Right lobe of liver (tissue), 6 donors: ENCODE data around the gene MACC1. TPM values are rescaled to one million over a fixed set of nuclear protein-coding genes. Genes with fewer than 3 reads are reported as not detected.

ENCODE experiments used
- ATAC-seq, 4 donors: fragments of 200-7000 bp; cut with Tn5 transposase; one replicate each; pipeline ENCODE4 v1.9.1; 2020; ENCODE audit warnings: mild to moderate bottlenecking in 4 of 4, moderate library complexity in 4 of 4
- DNase-seq, 3 donors: peaks; one replicate each; pipeline ENCODE4 v3.0.0-alpha.2; 2020
- H3K27ac ChIP-seq, 3 donors: fragments of 200-600 bp; one replicate each; pipeline ENCODE4 v1.8.0; 2022
- H3K27me3 ChIP-seq, 2 donors: fragments of 200-600 bp; one replicate each; pipeline ENCODE4 v1.8.0; 2022
- H3K36me3 ChIP-seq, 4 donors: fragments of 200-600 bp; sonication (generic) in 1 of 4; one replicate each; pipeline versions ENCODE4 v1.5.1 to v1.8.0; 2017 to 2022; ENCODE audit warnings: control low read depth in 1 of 4
- H3K4me1 ChIP-seq, 4 donors: fragments of 200-600 bp; sonication (generic) in 1 of 4; one replicate each; pipeline versions ENCODE4 v1.5.1 to v1.8.0; 2017 to 2022; ENCODE audit warnings: control low read depth in 1 of 4
- H3K4me3 ChIP-seq, 3 donors: fragments of 200-600 bp; one replicate each; pipeline ENCODE4 v1.8.0; 2022
- H3K9me3 ChIP-seq, 4 donors: fragments of 200-600 bp; sonication (generic) in 1 of 4; one replicate each; pipeline versions ENCODE4 v1.5.1 to v1.8.0; 2017 to 2022; ENCODE audit warnings: control low read depth in 1 of 4
- POLR2A ChIP-seq: fragments of 450-650 bp; IDR thresholded peaks from one replicate; pipeline ENCODE4 v1.6.1; 2017; ENCODE audit warnings: antibody characterized with exemption, mild to moderate bottlenecking
- WGBS: methylation state at CpG from one replicate; pipeline ENCODE4 v1.1.6; 2018; ENCODE audit warnings: low coverage, low lambda C conversion rate; ENCODE audit not compliant: insufficient coverage; ENCODE audit errors: missing lambda C conversion rate; 5-methylcytosine and 5-hydroxymethylcytosine counted together
- intact Hi-C, 2 donors: fragments of 100-400 bp; cut with DNase I; formaldehyde crosslinking; loops; one replicate each; pipeline versions ENCODE4 v1.11.2 to v1.14.1; 2022
- total RNA-seq, 6 experiments: library from RNA; depleted of rRNA in 2 of 6; stranded (reverse); fragments of >200 nt in 2 of 6; fragmentation: NEBNext Ultra II Directional in 3 of 6; extraction: Animal tissue kit (Norgen Biotek cat#: 25700) in 3 of 6; gene quantifications; one replicate each; pipeline versions ENCODE4 v1.1.0 to v1.2.4, GENCODE V29; 2016 to 2023
- TF ChIP-seq, protein P1 (sequence below), 4 donors: fragments of 200-600 bp in 3 of 4; fragments of 450-650 bp in 1 of 4; IDR thresholded peaks; one replicate each; pipeline versions ENCODE4 v1.5.1 to v1.8.0; 2016 to 2022; ENCODE audit warnings: antibody characterized with exemption in 4 of 4, mild to moderate bottlenecking in 2 of 4
- donor health status: DM: no; HTN: yes; CAD: no.
- donor health status: DM: no; HTN: no; CAD: no.
- donor health status: DM: no; HTN: no; CAD: no.
- donor health status: DM: no; HTN: yes; CAD: no.
- donor health status: DM: no; HTN: yes; CAD: no.

The MACC1 gene
- total RNA-seq, 6 experiments from 2014 or later = 0.13 to 0.93 (median 0.32) TPM

DNA sequence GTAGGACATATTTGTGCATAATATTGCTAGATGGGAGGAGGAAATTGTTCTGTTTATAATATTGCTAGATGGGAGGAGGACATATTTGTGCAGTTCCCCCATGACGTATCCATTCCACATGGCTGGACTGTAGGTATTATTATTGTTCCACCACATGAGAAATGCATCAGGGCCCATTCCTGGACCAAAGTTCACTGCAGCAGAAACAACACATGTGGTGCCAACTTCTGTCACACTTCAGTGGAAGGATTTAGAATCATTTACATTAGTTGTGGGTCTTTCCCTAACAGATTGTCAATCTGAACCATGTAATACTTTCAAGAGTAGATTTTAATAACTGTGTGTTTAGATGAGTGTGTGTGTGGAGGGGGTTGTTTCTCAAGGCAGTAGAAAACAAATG lies 32.7 kb upstream of the MACC1 start:
- Histone ChIP-seq H3K27ac (no peak overlapping the region), H3K4me3 (no peak overlapping the region), H3K9me3 (no peaks in the 10 kb centered on the region), H3K36me3 (no peaks in the 10 kb centered on the region), H3K4me1 (no peaks in the 10 kb centered on the region), H3K27me3 (no peaks in the 10 kb centered on the region)
- WGBS = 40% methylated on average over 1 of the region's 1 CpG
- no peak for TF ChIP-seq POLR2A
- TF ChIP-seq, protein P1, sequence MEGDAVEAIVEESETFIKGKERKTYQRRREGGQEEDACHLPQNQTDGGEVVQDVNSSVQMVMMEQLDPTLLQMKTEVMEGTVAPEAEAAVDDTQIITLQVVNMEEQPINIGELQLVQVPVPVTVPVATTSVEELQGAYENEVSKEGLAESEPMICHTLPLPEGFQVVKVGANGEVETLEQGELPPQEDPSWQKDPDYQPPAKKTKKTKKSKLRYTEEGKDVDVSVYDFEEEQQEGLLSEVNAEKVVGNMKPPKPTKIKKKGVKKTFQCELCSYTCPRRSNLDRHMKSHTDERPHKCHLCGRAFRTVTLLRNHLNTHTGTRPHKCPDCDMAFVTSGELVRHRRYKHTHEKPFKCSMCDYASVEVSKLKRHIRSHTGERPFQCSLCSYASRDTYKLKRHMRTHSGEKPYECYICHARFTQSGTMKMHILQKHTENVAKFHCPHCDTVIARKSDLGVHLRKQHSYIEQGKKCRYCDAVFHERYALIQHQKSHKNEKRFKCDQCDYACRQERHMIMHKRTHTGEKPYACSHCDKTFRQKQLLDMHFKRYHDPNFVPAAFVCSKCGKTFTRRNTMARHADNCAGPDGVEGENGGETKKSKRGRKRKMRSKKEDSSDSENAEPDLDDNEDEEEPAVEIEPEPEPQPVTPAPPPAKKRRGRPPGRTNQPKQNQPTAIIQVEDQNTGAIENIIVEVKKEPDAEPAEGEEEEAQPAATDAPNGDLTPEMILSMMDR (IDR thresholded peaks at IDR 0.05) = no peak
- DNase-seq (no peak), ATAC-seq (no peak)
- intact Hi-C loops = no loop called here

DNA sequence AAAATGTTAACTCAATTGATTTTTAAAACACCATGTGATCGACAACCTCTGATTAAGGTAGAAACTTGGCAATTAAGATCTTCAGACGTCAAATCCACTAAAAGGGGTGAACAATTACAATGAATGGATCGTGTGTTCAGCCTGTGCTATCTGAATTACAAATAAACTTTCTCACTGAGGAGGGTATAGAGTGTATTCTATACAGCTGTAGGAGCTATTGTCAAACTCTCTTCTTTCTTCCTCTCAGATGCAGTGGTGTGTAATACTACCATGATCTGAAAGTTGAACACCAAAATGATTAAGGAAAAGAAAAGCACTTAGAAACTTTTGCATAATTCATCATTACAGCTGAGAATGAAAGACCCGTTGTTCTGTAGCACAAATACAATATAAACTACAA lies 32.2 kb upstream of the MACC1 start:
- TF ChIP-seq, protein P1 (IDR thresholded peaks at IDR 0.05) = no peak
- no peak for TF ChIP-seq POLR2A
- WGBS = 50% methylated on average over 4 of the region's 4 CpGs
- no peaks in the 10 kb centered on the region for H3K36me3 ChIP-seq
- no peak for DNase-seq
- intact Hi-C loops = no loop called here
- ATAC-seq = no peak
- H3K27ac ChIP-seq = no peak overlapping the region
- no peak overlapping the region for H3K4me3 ChIP-seq
- no peaks in the 10 kb centered on the region for H3K4me1 ChIP-seq
- no peaks in the 10 kb centered on the region for H3K9me3 ChIP-seq
- no peaks in the 10 kb centered on the region for H3K27me3 ChIP-seq

DNA sequence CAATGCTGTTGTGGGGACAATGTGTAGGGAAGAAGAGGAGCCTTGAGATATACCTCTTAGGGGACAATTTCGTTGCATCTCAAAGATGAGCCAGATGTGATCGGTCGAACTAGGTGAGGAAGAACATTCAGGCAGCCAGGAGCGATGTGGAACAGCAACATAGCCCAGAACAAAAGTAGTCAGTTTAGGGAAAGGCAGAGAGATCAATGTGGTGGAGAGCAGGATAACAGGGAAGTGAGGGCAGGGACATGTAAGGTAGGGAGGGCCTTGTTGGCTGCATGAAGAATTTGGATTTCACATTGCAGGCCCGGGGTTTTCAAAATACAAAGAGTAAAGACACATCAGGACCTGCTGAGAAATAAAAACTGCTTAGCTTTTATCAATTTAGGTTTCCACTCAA lies 29.1 kb upstream of the MACC1 start:
- Histone ChIP-seq H3K4me1 (no peaks in the 10 kb centered on the region), H3K36me3 (no peaks in the 10 kb centered on the region), H3K27ac (no peak overlapping the region), H3K9me3 (no peaks in the 10 kb centered on the region), H3K4me3 (no peak overlapping the region), H3K27me3 (no peaks in the 10 kb centered on the region)
- DNase-seq = no peak
- intact Hi-C loops = no loop called here
- no peak for ATAC-seq
- WGBS = 61% methylated on average over 5 of the region's 5 CpGs
- TF ChIP-seq, protein P1 (IDR thresholded peaks at IDR 0.05) = no peak
- TF ChIP-seq POLR2A = no peak

DNA sequence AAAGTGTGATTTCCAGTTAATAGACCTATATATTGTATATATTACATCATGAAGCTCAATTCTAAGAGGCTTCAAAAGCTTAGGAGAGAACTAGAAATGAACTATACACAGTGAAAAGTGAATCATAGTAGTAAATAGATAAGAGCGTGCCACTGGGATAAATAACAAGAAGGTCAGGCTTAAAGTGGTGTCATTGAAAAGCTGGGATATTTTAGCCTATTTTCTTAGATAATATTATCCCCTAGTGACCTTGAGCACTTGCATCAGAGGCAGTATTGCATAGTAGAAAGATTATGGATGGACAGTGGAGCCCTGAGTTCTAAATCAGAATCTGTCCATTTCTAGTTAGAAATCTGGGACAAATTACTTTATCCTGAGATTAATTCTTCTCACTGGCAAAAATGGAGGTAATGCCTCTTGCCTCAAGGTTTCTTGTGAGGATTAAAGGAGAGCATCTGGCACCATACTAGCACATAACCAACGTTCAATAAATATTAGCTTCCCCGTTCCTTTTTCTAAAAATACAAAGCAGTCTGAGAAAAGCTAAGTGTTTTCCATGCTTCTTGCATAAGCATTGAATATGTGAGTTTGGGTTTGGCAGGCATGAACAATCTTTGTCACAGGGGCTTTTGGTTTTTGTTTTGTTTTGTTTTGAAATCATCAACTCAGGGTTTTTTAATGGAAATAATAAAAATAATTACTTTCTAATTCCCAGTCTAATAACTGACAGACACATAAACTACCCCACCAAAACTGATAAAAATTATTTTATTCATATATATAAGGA lies 27.3 kb upstream of the MACC1 start:
- H3K27ac ChIP-seq = no peak overlapping the region
- no peaks in the 10 kb centered on the region for H3K36me3 ChIP-seq
- H3K4me1 ChIP-seq = no peaks in the 10 kb centered on the region
- DNase-seq = no peak
- no peak for ATAC-seq
- H3K9me3 ChIP-seq = no peaks in the 10 kb centered on the region
- TF ChIP-seq, protein P1 (IDR thresholded peaks at IDR 0.05) = no peak
- no peaks in the 10 kb centered on the region for H3K27me3 ChIP-seq
- H3K4me3 ChIP-seq = no peak overlapping the region
- 31% methylated on average over 3 of the region's 3 CpGs for WGBS
- intact Hi-C loops = no loop called here
